K562 (cell line): ENCODE data around the gene CDC42BPB.

Experiments
- ARID2 ChIP-seq: fragments of 450-650 bp; IDR thresholded peaks from 2 replicates; pipeline ENCODE4 v1.6.1; 2017; ENCODE audit warnings: antibody characterized with exemption, mild to moderate bottlenecking
- BRCA1 ChIP-seq, 2 experiments: fragments of 450-650 bp in 1 of 2; sonication (generic) in 1 of 2; formaldehyde crosslinking in 1 of 2; IDR thresholded peaks; 2 replicates each; pipeline versions ENCODE4 v1.5.0 to v1.6.1; 2017 to 2020; ENCODE audit warnings: mild to moderate bottlenecking in 1 of 2, missing genetic modification reagents in 1 of 2
- CREB3 ChIP-seq: fragments of 450-650 bp; conservative IDR thresholded peaks from 2 replicates; pipeline ENCODE4 v1.6.1; 2016; ENCODE audit warnings: missing genetic modification characterization, low read depth, mild to moderate bottlenecking, missing compliant biosample characterization, moderate library complexity
- CTCF ChIP-seq, 3 experiments: IDR thresholded peaks in 2 of 3; conservative IDR thresholded peaks in 1 of 3; 2 replicates each; pipeline ENCODE4 v1.5.1; 2011 to 2012; ENCODE audit warnings: low read length in 3 of 3, mild to moderate bottlenecking in 3 of 3, control low read depth in 2 of 3, improper control_type of control experiment in 1 of 3, inconsistent platforms in 1 of 3, low read depth in 1 of 3, mixed read lengths in 1 of 3, moderate library complexity in 1 of 3; ENCODE audit not compliant: insufficient read depth in 2 of 3
- EP300 ChIP-seq: IDR thresholded peaks from 2 replicates; pipeline ENCODE4 v1.6.1; 2012; ENCODE audit warnings: low read length, improper control_type of control experiment
- ERF ChIP-seq: fragments of 450-650 bp; formaldehyde crosslinking; IDR thresholded peaks from 2 replicates; pipeline ENCODE4 v1.4.0; 2020; ENCODE audit warnings: mild to moderate bottlenecking, mixed read lengths
- FIP1L1 ChIP-seq: fragments of 200-400 bp; formaldehyde crosslinking; IDR thresholded peaks from 2 replicates; pipeline ENCODE4 v1.6.1; 2018; ENCODE audit warnings: mild to moderate bottlenecking, low read depth, low read length; ENCODE audit not compliant: poor library complexity, severe bottlenecking
- MAX ChIP-seq: sonication (generic); formaldehyde crosslinking; IDR thresholded peaks from 2 replicates; pipeline ENCODE4 v1.9.0; 2022; ENCODE audit warnings: mild to moderate bottlenecking, missing genetic modification reagents
- NFRKB ChIP-seq: fragments of 450-650 bp; IDR thresholded peaks from 2 replicates; pipeline ENCODE4 v1.6.1; 2016; ENCODE audit warnings: low read depth
- REST ChIP-seq, 2 experiments: fragments of 450-650 bp; formaldehyde crosslinking in 1 of 2; IDR thresholded peaks; 2 replicates each; pipeline versions ENCODE4 v1.4.0 to v1.6.1; 2014 to 2020; ENCODE audit warnings: mild to moderate bottlenecking in 2 of 2, borderline replicate concordance in 1 of 2, low read depth in 1 of 2

- TF ChIP-seq ERF (no peak), REST (IDR thresholded peaks at IDR 0.05; ENCODE audit: borderline replicate concordance) (no peak), REST (CRISPR knock-in tag; IDR thresholded peaks at IDR 0.05; ENCODE audit: low read depth) (no peak), MAX (CRISPR knock-in tag) (no peak), BRCA1 (IDR thresholded peaks at IDR 0.05) (no peak), BRCA1 (CRISPR knock-in tag; IDR thresholded peaks at IDR 0.05) (no peak), CTCF (IDR thresholded peaks at IDR 0.05 in 2 of 3, conservative IDR thresholded peaks at IDR 0.05 in 1 of 3; ENCODE audit: insufficient read depth in 2 of 3, low read depth in 1 of 3, low read length in 3 of 3) (no peak), FIP1L1 (no peak), CREB3 (tag) (no peak), NFRKB (no peak), EP300 (no peak), ARID2 (no peak)
These were observed 51.2 kb downstream of the CDC42BPB start for GRCh38 chr14:103006106-103006505.
